ENCODE results near the gene MLKL.

Gene MLKL

DNA sequence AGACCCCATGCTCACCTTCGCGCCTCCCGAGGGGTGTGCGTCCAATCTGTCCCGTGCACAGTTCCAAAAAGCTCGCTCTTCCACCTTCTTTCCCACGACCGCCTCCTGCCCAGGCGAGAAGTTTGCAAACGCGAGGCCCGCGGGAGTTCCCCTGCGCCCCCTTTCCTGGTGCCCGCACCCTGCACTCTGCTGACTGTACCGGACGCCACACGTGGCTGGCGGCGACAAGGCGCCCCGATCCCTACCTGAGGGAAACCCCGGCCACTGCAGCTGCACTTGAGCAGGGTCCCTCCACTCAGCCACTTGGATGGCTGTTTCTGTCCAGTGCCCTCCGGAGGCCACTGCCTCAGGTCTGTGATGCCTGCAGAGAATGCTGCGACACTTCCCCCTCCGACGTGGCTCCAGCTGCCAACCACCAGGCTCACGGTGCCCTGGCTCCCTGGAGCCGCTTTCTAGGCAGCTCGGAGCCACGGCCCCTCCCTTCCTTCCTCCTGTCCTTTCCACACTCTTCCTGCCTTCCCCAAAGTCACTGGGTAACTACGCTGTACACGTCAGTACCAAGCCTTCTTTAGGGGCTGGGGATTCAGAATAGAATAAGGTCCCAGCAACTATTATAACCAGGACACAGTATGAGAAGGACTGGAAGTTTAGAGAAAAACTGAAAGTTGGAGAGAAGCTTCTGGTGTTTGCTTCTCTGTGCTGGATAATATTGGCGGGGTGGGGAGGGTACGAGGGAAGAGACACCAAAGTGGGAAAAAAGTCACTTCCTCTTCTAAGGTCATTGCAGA is at the start of gene MLKL:
Gene MLKL, minus strand, starts transcription at position 425 of the 788 bp plus-strand sequence. CDS start 5,105 bp downstream, outside the sequence.
- peak; percentile 71 for DNase-seq

DNA sequence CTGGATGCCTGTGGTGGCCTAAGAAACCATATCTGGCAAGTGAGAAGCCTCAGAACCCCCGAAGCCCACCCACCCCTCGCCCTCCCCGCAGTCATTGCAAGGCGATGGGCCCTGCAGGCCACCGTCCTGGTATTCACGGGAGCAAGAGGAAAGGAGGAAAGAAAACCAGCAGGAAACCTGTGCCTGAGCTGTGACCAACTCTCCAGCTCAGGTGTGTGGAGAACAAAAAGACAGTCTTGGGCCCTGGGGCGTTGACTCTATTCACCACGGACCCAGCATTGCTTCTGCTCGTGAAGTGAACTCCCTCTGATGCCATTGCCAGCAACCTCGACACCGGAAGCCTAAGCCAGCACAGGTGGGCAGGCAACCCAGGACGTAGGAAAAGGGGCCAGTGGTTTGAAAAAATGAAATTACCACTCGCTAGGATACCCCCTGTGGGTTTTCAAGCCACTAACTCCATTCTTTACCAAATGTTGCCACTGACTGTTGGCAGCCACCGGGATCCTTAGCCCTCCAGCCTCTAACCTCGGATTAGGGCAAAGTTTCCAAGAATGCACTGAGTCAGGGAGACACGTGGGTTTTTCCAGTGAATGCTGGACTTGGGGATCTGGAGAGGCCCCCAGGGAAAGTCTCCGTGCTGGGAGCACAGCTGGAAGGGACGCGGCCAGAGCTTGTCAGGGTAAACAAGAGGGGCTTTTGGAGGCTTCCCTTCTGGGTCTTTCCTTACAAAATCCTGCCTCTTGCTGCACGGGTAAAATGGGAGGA is 48.8 kb upstream of the MLKL start:
- DNase-seq = peak; percentile 35

DNA sequence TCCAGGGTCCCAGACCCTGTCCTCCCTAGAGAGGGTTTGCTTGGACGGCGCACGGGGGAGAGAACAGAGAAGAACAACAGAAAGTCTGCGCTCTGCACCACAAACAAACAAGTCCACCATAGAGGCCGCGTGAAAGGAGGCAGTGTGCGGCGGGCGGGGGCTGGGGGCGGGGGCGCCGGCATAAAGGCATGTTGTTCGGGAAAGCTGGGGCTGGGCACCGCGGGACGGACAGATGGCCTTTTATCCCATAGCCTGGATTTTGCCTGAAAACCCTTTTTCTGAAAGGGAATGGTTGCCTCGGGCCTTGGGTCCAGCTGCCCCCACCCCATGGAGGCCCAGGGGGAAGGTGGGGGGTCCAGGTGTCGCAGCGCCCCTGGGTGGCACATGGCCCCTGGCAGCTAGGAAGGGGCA is 48.0 kb upstream of the MLKL start:
- no peak for DNase-seq

DNA sequence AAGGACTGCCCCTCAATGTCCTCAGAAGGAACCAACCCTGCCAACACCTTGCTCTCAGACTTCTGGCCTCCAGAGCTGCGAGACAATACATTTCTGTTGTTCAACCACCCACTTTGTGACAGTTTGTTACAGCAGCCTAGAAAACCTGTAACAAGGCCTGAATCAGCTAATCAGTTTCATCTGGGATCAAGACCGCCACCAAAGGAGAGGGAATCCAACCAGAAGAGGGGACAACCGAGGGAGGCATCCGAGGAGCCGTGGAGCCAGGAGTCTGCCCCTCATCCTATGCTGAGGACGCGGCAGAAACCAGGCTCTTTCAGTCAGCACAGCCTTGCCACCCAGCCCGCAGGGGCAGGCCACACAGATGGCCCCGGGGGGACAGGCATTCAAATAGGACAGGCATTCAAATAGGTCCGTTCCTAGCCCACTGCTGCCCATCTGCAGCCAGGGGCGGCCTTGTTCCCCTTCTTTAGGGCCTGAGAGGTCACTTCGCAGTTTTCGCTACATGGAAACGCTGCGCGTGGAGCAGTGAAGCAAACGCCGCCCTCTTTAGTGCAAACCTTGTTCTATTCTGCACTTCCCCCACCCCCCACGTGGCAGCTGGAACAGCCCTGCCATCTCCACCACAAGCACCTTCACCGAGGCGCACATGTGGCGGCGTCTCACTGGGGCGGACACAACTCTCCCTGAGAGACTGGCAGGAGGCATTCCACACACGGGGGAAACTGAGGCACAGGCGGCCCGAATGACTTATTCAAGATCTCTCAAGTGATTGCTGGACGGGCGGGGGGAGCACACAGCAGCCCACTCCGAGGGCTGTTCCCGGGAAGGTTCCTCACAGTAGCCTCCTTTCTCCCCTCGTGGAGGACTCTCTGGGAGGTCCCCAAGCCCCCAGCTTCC is 47.3 kb upstream of the MLKL start:
- no peak for DNase-seq

DNA sequence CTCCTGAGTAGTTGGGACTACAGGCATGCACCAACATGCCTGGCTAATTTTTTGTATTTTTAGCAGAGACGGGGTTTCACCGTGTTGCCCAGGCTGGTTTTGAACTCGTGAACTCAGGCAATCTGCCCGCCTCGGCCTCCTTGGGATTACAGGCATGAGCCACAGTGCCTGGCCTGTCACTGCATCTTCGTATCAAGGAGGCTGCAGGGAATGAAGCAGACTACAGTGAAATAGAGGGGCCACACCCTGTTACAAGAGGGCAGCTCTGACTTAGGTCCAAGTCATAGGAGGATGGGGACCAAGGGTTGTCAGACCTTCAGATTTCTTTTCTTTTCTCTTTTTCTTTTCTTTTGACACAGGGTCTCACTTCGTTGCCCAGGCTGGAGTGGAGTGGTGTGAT is 45.3 kb upstream of the MLKL start:
- DNase-seq = no peak

DNA sequence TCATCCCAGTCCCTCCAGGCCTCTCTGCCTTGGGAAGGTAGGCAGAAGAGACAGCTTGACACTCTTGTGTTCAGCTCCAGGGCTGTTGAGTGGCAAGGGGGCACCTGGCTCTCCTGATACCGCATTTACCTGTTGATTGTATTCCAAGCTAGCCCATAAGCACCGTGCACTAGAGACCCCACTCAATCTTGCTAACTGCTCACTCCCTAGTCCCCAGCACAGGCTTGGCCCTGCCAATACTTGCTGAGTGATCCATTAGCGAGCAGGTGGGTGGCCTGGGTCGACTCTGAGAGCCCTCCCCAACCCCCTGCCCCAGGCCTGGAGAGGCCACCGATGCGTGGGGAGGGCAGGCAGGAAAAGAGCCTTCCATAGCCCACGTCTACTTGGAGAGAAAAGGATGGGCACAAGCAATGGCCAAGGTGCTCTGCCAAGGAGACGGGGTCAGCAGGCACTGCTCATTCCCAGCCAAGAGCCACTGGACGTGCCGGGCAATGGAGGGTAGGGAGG is 44.5 kb upstream of the MLKL start:
- no peak for DNase-seq

DNA sequence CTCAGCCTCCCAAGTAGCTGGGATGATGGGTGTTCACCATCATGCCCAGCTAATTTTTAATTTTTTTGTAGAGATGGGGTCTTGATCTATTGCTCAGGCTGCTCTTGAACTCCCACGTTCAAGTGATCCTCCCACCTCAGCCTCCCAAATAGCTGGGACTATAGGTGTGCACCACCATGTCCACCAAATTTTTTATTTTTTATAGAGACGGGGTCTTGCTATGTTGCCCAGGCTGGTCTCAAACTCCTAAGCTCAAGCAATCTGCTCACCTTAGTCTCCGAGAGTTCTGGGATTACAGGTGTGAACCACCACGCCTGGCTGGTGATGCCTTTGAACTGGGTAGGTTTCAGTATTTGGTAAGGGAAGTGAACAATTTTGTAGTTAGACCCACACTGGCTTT is 43.9 kb upstream of the MLKL start:
- no peak for DNase-seq

DNA sequence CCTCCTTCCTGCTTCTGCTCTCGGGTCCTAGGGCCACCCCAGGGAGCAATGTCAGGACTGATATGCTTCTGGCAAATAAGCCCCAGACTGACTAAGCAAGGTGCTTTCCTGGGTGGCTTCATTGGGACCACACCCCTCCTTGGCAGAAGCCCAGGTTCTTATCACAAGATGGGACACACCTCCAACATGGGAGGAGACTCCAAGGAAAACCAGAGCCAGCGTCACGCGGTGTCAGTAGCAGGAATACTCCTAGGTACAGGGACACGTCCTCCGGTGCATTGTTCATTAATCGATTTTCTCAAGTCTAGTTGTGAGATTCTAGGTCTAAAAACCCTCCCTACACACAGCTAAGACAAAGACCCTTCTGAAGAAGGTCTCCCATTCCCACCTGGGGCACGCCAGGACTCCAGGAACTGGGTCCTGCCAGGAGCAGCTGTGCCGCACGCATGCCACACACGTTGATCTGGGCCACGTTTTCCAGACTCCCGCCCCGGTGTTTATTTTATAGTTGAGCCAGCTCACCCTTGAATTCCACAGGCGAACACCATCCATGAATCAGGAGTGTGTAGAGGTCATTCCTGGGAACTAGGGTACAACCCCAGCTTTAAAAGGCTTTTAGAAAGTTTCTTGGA is 43.1 kb upstream of the MLKL start:
- DNase-seq = peak; percentile 76

DNA sequence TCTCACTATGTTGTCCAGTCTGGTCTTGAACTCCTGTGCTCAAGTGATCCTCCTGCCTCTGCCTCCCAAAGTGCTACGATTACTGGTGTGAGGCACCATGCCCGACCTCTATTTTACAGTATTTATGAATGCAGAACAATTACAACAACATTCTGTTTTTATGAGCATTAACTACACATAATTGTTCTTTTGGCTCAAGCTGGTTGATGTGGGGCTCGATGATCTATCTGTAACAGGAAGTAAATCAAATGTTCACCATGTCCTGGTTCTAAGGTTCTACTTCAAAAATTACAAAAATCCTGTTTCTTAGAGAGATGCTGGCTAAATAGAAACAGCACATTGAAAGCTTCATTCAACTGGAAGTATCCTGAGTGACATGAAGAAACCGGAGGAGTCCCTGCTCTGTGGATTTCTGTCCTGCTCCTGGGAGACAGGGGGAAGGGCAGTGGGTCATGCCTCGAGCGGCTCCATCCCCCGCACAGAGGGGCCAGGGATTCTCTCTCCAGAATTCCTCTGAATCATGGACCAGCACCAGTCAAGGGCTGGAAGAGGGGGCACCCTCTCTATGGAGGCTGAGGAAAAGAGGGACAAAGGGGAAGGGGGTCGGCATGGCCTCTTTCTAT is 42.5 kb upstream of the MLKL start:
- DNase-seq = peak; percentile 26

DNA sequence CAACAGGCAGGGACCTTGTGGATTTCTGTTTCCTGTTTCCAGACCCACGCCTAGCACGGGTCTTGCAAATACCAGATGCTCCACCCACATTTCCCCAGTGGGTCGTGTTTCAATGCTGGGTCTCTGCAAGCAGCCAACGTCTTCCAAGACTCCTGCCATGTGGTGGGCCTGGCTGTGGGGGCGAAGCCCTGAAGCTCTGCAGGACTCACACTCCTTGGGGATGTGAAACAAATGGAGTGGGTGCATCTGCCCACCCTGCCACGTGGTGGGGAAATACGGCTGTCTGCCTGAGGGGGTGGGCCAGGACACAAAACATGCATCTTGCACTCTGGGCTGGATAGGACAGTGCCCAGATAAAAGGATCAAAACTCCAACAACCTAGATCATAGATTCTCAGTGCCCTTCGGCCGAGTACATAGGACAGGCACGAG is 41.4 kb upstream of the MLKL start:
- no peak for DNase-seq

DNA sequence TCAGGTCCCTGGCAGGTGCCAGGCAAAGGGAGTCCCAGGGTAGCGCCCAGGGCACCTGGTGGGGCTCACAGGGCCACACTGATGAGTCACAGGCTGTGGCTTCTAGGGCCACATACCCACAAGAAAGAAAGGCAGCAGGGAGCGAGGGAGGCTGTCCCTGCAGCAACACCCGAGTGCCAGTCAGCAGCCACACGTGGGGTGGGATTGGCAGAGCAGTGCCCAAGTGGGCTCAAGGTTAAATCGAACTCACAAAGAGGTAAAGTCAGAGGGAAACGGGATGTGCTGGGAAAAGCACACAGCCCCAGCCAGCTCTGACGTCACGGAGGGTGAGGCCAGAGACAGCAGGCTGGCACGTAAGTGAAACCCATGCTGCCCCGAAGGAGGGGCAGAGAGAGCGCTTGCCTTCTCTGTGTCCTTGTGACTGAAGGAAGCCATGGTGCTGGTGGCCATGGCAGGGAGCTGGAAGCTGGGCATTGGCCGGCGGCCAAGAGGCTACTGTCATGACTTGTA is 40.2 kb upstream of the MLKL start:
- DNase-seq = no peak

DNA sequence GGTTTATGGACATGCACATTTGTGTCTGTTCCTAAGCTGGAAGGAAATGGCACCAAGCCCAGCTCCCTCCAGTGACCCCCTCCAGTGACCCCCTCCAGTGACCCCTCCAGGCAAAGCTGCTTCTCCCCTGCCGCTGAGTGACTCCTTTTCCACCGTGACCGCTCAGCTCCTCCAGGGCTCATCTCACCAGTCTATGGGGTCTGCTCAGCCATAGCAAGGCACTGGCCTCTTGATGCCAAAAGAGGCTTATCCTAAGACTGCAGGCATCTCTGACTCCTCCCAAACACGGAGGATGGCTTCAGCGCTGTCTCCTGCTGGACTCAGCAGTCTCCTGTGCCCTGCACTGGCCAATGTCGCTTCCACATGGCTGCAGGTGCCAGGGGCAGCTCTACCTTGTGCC is 38.6 kb upstream of the MLKL start:
- DNase-seq = no peak

DNA sequence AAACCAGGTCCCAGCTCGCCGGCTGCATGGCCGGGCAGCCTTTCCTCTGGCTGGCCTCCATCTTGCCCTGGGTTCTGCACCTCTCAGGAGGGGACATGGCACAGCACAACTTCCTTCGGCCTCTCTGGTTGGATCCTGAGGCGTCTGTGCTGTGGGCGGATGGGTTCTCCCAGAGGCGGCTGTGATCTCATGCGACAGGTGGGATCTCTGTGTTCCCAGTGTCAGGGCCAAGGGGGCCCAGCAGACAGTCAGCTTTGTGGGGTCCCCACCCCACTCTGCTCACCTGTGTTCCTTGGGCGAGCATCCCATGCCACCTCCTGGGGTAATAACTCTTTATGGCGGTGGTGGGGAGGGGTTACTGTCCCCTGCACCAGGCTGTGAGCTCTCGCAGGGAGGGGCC is 38.2 kb upstream of the MLKL start:
- DNase-seq = no peak

DNA sequence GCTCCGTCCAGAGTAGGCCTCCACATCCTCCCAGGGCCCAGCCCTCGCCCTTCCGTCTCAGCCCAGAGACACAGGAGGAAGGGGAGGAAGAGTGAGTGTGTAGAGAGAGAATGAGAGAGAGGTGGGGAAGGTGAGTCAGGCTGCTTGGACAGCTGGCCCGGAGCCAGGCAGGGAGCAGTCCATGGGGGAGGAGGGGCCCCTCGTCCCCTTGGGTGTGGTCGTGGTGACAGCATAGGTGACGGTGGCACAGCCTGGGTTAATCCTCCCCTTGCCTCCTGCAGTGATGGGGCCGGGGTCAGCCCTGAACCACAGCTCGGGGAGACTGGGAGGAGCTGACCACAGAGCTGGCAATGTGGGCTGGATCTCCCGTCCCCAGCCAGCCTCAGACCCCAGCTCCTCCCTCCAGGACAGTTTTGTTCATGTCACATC is 37.5 kb upstream of the MLKL start:
- DNase-seq = peak; percentile 34

DNA sequence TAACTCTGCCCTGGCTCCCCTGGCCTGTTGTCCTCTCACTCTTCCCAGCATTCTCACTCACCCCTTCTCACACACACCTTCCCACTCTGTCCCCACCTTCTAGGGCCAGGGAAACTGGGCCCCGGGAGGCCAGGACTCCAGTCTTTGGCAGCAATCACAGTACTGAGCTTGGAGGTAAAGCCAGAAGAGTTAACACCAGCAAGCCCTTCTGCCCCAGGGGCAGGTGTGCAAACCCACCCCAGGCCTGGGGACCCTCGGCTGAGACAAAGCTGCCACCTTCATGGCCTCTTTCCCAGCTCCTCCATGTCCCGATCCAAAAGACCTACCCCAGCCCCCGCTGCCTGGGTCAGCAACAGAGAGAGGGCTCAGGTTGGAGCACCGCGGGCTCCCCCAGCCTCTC is 36.9 kb upstream of the MLKL start:
- no peak for DNase-seq

DNA sequence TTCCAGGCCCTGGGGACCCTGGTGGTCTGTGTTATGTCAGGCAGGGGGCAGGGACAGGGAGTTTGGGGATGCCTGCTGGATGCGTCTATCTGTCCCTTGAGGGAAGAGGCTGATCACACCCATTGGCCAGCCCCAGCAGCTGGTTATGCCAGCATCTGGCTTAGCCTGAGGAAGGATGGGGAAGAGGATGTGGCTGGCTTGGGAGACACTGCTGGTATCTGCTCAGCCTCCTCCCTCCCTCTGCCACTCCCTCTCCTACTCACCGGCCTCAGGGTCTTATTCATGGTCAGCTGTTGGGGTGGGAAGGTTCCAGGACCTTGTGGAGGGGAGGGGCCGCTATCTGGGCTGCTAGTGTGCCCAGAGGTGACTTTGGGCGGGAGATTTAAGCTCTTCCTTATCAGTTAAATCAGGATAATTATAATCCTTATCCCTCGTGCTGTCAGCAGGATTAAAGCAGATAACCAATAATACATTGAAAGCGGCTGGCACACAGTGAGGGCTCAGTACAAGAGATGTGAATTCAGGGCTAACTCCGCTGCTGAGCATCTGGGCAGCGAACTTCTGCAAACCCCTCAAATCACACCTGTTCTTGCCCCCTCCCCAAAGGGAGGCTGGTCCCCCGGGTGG is 36.0 kb upstream of the MLKL start:
- DNase-seq = peak; percentile 25

DNA sequence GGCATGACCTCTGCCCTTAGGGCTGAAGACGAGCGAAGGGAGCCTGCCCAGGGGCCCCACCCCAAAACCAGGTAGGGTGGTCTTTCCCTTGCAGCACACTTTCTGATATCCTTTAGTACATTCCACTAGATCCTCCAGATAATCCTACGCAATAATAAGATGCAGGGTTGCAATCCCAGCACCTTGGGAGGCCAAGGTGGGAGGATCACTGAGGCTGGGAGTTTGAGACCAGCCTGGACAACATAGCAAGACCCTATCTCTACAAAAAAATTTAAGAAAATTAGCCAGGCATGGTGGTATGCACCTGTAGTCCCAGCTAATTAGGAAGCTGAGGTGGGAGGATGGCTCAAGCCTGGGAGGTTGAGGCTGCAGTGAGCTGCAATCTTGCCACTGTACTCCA is 34.9 kb upstream of the MLKL start:
- DNase-seq = no peak

DNA sequence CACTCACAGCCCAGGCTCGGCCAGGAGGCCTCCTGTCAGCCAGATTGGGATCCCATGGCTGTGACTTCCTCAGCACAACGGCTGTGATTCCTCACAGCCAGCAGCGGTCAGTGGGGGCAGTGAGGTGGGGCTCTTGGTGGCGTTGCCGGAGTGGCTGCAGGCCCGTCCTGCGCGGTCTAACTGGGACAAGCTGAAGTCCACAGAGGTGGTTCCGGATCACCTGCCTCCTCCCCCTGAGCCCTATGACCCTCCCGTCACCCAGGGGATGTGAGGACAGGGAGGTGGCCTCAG is 34.4 kb upstream of the MLKL start:
- no peak for DNase-seq

DNA sequence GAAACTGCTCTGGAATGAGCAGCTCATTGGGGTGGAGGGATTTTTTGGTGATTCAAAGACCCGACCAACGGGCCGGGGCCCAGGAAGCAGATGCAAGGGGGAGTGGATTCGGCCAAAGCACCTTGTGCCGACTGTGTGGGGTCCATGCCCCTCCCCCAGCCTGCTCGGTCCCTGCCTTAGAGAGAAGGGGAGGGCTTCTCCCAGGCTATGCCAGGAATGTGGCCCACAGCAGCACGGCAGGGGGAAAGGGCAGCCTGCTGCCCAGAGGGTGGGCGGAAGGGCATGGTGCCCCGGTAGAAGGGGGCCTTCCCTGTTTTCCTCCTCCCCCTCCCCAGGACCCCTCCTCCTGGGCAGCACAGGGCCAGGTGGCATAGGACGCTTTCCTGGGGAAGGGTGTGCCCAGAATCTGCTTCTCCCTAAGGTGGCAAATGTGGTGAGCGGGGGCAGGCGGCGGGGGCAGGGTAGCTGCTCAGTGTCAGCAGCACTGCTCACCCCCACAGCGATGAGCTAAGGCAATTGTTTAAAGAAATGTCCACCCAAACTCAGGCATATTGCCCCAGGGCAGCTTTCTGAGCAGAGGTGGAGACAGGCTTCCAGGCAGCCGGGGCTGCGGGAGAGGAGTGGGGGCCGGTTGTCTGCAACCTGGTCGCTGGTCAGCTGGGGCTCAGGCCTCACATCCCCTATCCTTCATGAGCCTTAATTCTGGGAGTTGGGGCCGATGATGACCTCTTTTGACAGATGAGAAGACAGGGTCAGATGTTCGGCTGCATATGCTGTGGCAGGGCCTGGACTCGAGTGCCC is 33.9 kb upstream of the MLKL start:
- peak; percentile 43 for DNase-seq

DNA sequence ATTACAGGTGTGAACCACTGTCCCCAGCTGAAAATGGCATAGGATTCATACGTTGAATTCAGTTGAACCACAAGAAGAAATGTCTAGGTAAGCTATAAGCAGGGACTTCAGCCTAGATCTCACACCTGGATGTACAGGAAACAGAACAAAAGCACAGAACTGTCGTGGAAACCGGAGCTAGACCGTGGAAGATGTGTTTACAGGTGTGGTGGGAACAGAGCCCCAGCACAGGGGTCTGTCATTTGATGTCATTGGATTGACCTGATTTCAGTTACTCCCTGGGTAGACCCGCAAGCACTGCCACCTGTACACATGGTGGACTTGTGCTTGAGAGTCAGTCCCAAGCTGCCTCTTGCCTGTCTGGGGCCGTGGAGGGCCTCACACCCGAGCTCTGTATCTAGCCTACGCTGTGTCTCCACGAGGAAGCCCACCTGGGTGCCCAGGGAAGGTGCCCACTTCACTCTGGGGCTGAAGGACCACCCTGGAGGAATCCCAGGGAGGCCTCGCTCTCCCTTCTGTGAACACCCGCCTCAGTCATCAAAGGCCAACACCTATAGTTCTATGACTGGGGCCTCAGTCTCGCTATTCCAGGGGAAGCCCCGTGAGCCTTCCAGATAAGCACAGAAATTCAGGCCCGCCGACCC is 32.2 kb upstream of the MLKL start:
- no peak for DNase-seq
